Caco-2 (cell line): ENCODE data around the gene DDX51. TPM values are rescaled to one million over a fixed set of nuclear protein-coding genes. Genes with fewer than 3 reads are reported as not detected.

Source experiments
- BruUV-seq: library from RNA; stranded (reverse); fragments of 400-500 nt; replicated peaks from 2 replicates; lab custom pipeline; 2021; lab: Mats Ljungman, UMichigan
- CTCF ChIA-PET: fragments of 300-600 bp; sonication (Branson Sonifier 250); formaldehyde crosslinking; loops from one replicate; lab custom pipeline; 2022; ENCODE audit warnings: antibody characterized with exemption; lab: Charles Lee
- POLR2A ChIA-PET: fragments of 300-600 bp; sonication (Branson Sonifier 250); formaldehyde crosslinking; loops from one replicate; lab custom pipeline; 2022; ENCODE audit warnings: antibody characterized with exemption; lab: Charles Lee
- DNase-seq, 2 experiments: peaks; one replicate each; pipeline versions ENCODE4 v3.0.0 to v3.0.0-alpha.2; 2020 to 2022
- H3K27me3 ChIP-seq: replicated peaks from 2 replicates; pipeline ENCODE4 v1.6.0; 2011; ENCODE audit warnings: low read length; ENCODE audit not compliant: control insufficient read depth, insufficient read depth
- H3K36me3 ChIP-seq: 2 replicates; pipeline ENCODE4 v1.5.1; 2011; ENCODE audit warnings: low read length; ENCODE audit not compliant: control insufficient read depth, insufficient read depth
- H3K4me1 ChIP-seq: fragments of 250-450 bp; sonication (Bioruptor Pico); 2 replicates; pipeline ENCODE4 v1.5.1; 2020; ENCODE audit warnings: mild to moderate bottlenecking
- H3K4me3 ChIP-seq: 2 replicates; pipeline ENCODE4 v1.5.1; 2011; ENCODE audit warnings: low read depth, mild to moderate bottlenecking, control low read depth, low read length
- H3K9me3 ChIP-seq: fragments of 250-450 bp; sonication (Bioruptor Pico); 2 replicates; pipeline ENCODE4 v1.5.1; 2020; ENCODE audit warnings: mild to moderate bottlenecking, moderate library complexity
- H3K27ac Mint-ChIP-seq: one replicate; pipeline ENCODE4 v1.8.0; 2022; ENCODE audit warnings: mixed read lengths; ENCODE audit not compliant: unreplicated experiment
- H3K27me3 Mint-ChIP-seq: one replicate; pipeline ENCODE4 v1.8.0; 2022; ENCODE audit warnings: mixed read lengths; ENCODE audit not compliant: insufficient read depth, unreplicated experiment
- H3K36me3 Mint-ChIP-seq: one replicate; pipeline ENCODE4 v1.8.0; 2022; ENCODE audit warnings: mild to moderate bottlenecking, mixed read lengths; ENCODE audit not compliant: insufficient read depth, unreplicated experiment
- H3K4me1 Mint-ChIP-seq: one replicate; pipeline ENCODE4 v1.8.0; 2022; ENCODE audit warnings: low read depth, mixed read lengths; ENCODE audit not compliant: unreplicated experiment
- H3K4me3 Mint-ChIP-seq: one replicate; pipeline ENCODE4 v1.8.0; 2022; ENCODE audit warnings: mild to moderate bottlenecking, moderate library complexity, mixed read lengths; ENCODE audit not compliant: unreplicated experiment
- H3K9me3 Mint-ChIP-seq: one replicate; pipeline ENCODE4 v1.8.0; 2022; ENCODE audit warnings: mixed read lengths; ENCODE audit not compliant: unreplicated experiment
- intact Hi-C: fragments of 100-400 bp; cut with micrococcal nuclease; formaldehyde crosslinking; loops from one replicate; pipeline ENCODE4 v1.10.0; 2022; ENCODE audit not compliant: unreplicated experiment
- total RNA-seq: library from RNA; stranded (reverse); gene quantifications from 2 replicates; pipeline ENCODE4 v1.2.3, GENCODE V29; 2022
- TF ChIP-seq, protein P1 (sequence below), 2 experiments: fragments of 200-600 bp in 1 of 2; IDR thresholded peaks; 1 replicate in 1 of 2; 2 replicates in 1 of 2; pipeline versions ENCODE4 v1.5.1 to v1.8.0; 2011 to 2022; ENCODE audit warnings: antibody characterized with exemption in 1 of 2, control low read depth in 1 of 2, inconsistent platforms in 1 of 2, low read depth in 1 of 2, low read length in 1 of 2, mild to moderate bottlenecking in 1 of 2, moderate library complexity in 1 of 2; ENCODE audit not compliant: insufficient read depth in 1 of 2, severe bottlenecking in 1 of 2, unreplicated experiment in 1 of 2

The DDX51 gene
- total RNA-seq, 1 experiment from 2014 or later, result 40.4 TPM

DNA sequence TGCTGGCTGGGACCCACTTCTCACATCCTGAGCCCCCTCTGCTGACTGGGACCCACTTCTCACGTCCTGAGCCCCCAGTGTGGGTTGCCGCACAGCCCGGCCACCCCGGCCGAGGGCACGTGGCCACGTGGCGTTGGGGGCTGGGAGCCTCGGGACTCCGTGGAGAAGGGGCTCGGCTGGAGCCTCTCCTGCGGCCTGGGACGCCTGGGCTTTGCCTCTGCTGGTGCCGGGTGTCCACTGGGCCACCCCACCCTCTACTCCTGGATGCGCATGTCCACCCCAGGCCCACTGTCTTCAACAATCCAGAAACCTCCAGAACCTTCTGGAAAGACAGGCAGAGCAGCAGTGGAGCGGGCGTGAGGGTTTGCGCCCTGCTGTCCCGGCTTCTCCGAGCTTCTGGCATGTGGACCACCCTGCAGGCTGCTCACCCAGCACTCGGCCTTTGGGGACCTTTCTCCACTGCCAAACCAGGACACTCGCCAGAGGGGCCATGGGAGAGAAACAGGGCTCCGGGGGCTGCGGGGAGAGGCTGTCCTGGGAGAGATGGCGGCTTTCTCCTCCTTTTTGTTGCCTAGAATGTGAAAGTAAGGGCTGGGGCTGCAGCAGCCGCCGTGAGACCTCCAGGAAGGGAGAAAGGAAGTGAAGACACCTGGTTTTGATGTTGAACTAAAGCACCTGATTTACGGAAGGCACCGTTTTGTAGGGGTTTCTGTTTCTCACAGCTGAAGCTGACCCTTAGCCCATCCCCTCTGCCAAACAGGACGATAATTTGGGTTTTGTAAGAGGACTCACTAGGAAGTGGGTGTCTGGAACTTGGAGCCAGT, 30.1 kb upstream of the DDX51 start:
- ChIA-PET POLR2A (interaction anchor here (0.6 kb wide), 1 partner anchor 15 kb away, joined by 3 read pairs; no protein-coding TSS in a partner anchor), CTCF (interaction anchor here (0.7 kb wide), 1 partner anchor 20 kb away, joined by 3 read pairs; no protein-coding TSS in a partner anchor)
- no peak for DNase-seq
- Histone ChIP-seq H3K4me1 (peaks cover 11% of the 10 kb centered on the region), H3K27me3 (no peaks in the 10 kb centered on the region), H3K36me3 (no peaks in the 10 kb centered on the region), H3K9me3 (no peaks in the 10 kb centered on the region), H3K4me3 (no peak overlapping the region)
- Mint-ChIP-seq H3K4me3 (peak overlapping the region; percentile 33), H3K36me3 (peaks cover 5% of the 10 kb centered on the region), H3K9me3 (no peaks in the 10 kb centered on the region), H3K27ac (no peak overlapping the region), H3K4me1 (peaks cover 6% of the 10 kb centered on the region), H3K27me3 (peaks cover 5% of the 10 kb centered on the region)
- no TSS peak for BruUV-seq
- TF ChIP-seq, protein P1, sequence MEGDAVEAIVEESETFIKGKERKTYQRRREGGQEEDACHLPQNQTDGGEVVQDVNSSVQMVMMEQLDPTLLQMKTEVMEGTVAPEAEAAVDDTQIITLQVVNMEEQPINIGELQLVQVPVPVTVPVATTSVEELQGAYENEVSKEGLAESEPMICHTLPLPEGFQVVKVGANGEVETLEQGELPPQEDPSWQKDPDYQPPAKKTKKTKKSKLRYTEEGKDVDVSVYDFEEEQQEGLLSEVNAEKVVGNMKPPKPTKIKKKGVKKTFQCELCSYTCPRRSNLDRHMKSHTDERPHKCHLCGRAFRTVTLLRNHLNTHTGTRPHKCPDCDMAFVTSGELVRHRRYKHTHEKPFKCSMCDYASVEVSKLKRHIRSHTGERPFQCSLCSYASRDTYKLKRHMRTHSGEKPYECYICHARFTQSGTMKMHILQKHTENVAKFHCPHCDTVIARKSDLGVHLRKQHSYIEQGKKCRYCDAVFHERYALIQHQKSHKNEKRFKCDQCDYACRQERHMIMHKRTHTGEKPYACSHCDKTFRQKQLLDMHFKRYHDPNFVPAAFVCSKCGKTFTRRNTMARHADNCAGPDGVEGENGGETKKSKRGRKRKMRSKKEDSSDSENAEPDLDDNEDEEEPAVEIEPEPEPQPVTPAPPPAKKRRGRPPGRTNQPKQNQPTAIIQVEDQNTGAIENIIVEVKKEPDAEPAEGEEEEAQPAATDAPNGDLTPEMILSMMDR (IDR thresholded peaks at IDR 0.05; ENCODE audit: insufficient read depth in 1 of 2, low read depth in 1 of 2, low read length in 1 of 2, severe bottlenecking in 1 of 2, unreplicated experiment in 1 of 2), result no peak
- intact Hi-C loops, result no loop called here

DNA sequence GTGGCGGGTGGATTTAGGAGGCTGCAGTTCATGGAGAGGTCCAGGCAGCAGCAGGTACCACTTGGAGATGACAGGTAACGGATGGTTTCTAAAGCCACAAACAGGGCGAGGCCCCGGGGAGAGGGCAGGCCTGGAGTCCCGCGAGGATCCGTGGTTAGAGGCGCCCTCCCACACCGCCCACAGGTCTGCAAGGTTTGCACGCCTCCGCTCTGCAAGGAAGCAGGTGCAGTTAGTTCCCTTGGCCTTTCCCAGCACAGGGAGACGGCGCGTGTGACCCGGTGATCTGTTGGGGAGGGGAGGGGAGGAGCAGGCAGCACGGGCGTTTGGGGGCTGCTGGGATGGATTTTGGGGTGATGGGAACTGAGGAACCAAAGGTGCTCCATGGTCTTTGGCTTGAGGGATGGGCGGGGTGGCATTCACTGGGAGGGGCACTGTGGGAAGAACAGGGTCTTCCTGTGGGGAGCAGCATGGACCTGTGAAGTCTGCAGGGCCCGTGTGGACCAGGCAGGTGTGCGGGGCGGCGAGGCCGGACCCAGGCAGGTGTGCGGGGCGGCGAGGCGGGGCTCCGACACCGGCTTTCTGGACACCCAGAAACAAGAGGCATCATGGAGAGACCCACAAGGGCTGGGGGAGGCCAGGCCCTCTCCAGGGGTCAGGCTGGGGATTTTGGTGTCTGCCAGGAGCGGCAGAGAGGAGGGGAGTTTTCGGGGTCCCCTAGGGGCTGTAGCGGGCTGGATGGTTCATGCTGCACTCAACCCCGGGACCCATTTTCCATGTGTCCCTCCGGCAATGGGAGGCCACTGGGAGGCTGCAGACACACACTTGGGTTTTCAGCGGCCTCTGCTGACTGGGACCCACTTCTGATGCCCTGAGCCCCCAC, 29.3 kb upstream of the DDX51 start:
- Histone ChIP-seq H3K4me1 (peaks cover 11% of the 10 kb centered on the region), H3K27me3 (no peaks in the 10 kb centered on the region), H3K9me3 (no peaks in the 10 kb centered on the region), H3K36me3 (no peaks in the 10 kb centered on the region), H3K4me3 (no peak overlapping the region)
- ChIA-PET CTCF (no interaction called here), POLR2A (no interaction called here)
- Mint-ChIP-seq H3K9me3 (no peaks in the 10 kb centered on the region), H3K27me3 (no peaks in the 10 kb centered on the region), H3K27ac (no peak overlapping the region), H3K36me3 (peaks cover 5% of the 10 kb centered on the region), H3K4me3 (no peak overlapping the region), H3K4me1 (no peaks in the 10 kb centered on the region)
- no peak for DNase-seq
- TF ChIP-seq, protein P1 (IDR thresholded peaks at IDR 0.05; ENCODE audit: insufficient read depth in 1 of 2, low read depth in 1 of 2, low read length in 1 of 2, severe bottlenecking in 1 of 2, unreplicated experiment in 1 of 2), result no peak
- no TSS peak for BruUV-seq
- intact Hi-C loops, result no loop called here

DNA sequence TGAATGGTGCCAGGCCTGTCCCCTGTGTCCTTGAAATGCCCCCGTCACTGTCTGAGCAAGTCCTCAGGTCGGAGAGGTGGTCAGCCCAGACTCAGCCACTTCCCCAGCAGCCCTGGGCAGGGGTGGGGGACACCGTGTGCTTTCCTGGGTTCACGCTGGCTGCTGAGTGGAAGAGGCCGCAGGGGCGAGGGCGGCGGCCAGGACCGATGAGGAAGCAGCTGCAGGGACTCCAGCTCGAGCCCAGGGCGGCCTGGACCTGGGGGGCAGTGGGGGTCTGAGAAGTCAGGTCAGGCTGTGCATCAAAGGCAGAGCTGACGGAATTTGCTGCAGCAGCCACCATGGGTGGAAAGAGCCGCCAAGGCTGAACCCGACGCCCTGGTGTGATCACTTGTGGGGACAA, 28.5 kb upstream of the DDX51 start:
- intact Hi-C loops, result no loop called here
- H3K27ac Mint-ChIP-seq, result no peak overlapping the region
- H3K4me3 ChIP-seq, result no peak overlapping the region
- POLR2A ChIA-PET, result no interaction called here
- peaks cover 11% of the 10 kb centered on the region for H3K4me1 ChIP-seq
- H3K36me3 Mint-ChIP-seq, result peaks cover 5% of the 10 kb centered on the region
- CTCF ChIA-PET, result no interaction called here
- H3K9me3 ChIP-seq, result no peaks in the 10 kb centered on the region
- DNase-seq, result no peak
- no peaks in the 10 kb centered on the region for H3K9me3 Mint-ChIP-seq
- no peaks in the 10 kb centered on the region for H3K27me3 ChIP-seq
- TF ChIP-seq, protein P1 (IDR thresholded peaks at IDR 0.05; ENCODE audit: insufficient read depth in 1 of 2, low read depth in 1 of 2, low read length in 1 of 2, severe bottlenecking in 1 of 2, unreplicated experiment in 1 of 2), result no peak
- no peak overlapping the region for H3K4me3 Mint-ChIP-seq
- no peaks in the 10 kb centered on the region for H3K27me3 Mint-ChIP-seq
- no TSS peak for BruUV-seq
- no peaks in the 10 kb centered on the region for H3K36me3 ChIP-seq
- no peaks in the 10 kb centered on the region for H3K4me1 Mint-ChIP-seq
